Naive thymus-derived CD8-positive, alpha-beta T cell (primary cell): ENCODE measurements around the gene OR2M5. TPM values are rescaled to one million over a fixed set of nuclear protein-coding genes. Genes with fewer than 3 reads are reported as not detected.

Experiments used
- ATAC-seq, 2 donors: fragments of 150-1000 bp; cut with Tn5 transposase in 1 of 2; sonication (Bioruptor Pico), chemical (Tn5 transposase) in 1 of 2; 1 replicate in 1 of 2; 2 replicates in 1 of 2; pipeline ENCODE4 v1.10.0; 2021; ENCODE audit warnings: mild to moderate bottlenecking in 2 of 2, moderate library complexity in 2 of 2
- POLR2A ChIA-PET: fragments of 350-600 bp; sonication (Branson Sonifier 250); formaldehyde crosslinking; loops from one replicate; lab custom pipeline; 2021; ENCODE audit warnings: antibody characterized with exemption; lab: Charles Lee
- DNase-seq, 10 donors: peaks; one replicate each; pipeline versions ENCODE4 v3.0.0 to v3.0.0-alpha.2; 2020 to 2022
- H3K27ac Mint-ChIP-seq, 10 donors: one replicate each; pipeline ENCODE4 v1.8.0; 2020 to 2022; ENCODE audit warnings: mild to moderate bottlenecking in 10 of 10, mixed read lengths in 10 of 10, moderate library complexity in 4 of 10, inconsistent platforms in 1 of 10
- H3K27me3 Mint-ChIP-seq, 5 donors: one replicate each; pipeline ENCODE4 v1.8.0; 2021 to 2022; ENCODE audit warnings: mixed read lengths in 5 of 5
- H3K36me3 Mint-ChIP-seq, 3 donors: one replicate each; pipeline ENCODE4 v1.8.0; 2020 to 2022; ENCODE audit warnings: mixed read lengths in 3 of 3, mild to moderate bottlenecking in 2 of 3, inconsistent platforms in 1 of 3
- H3K4me1 Mint-ChIP-seq, 4 donors: one replicate each; pipeline ENCODE4 v1.8.0; 2021 to 2022; ENCODE audit warnings: mixed read lengths in 4 of 4
- H3K4me3 Mint-ChIP-seq, 10 donors: one replicate each; pipeline ENCODE4 v1.8.0; 2020 to 2022; ENCODE audit warnings: mild to moderate bottlenecking in 10 of 10, mixed read lengths in 10 of 10, moderate library complexity in 6 of 10, inconsistent platforms in 1 of 10
- H3K9me3 Mint-ChIP-seq, 9 donors: one replicate each; pipeline ENCODE4 v1.8.0; 2020 to 2022; ENCODE audit warnings: mixed read lengths in 9 of 9, mild to moderate bottlenecking in 3 of 9, inconsistent platforms in 1 of 9, moderate library complexity in 1 of 9
- polyA plus RNA-seq, 3 donors: library from polyadenylated mRNA; unstranded; fragments of 300-500 nt; fragmentation: Illumina TruSeq; gene quantifications; one replicate each; pipeline ENCODE4 v1.2.3, GENCODE V29; 2021
- total RNA-seq, 8 experiments: library from RNA in 2 of 8; stranded (reverse) in 2 of 8; gene quantifications; one replicate each; pipeline ENCODE4 v1.2.3 and lab custom pipeline; 2021 to 2026

The OR2M5 gene
- total and polyA plus RNA-seq, 5 experiments from 2014 or later, result not detected

DNA sequence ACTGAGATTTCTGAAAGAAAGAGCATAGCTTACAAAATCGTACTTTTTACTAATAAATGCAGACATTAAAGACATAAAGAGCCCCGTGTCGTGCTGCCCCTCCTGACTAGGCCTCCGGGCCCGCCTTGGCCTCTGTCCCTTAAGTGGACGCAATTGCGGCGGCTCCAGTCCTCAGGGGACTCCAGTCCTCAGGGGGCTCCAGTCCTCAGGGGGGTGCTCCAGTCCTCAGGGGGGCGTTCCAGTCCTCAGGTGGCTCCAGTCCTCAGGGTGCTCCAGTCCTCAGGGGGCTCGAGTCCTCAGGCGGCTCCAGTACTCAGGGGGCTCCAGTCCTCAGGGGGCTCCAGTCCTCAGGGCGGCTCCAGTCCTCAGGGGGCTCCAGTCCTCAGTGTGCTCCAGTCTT lies 19.1 kb downstream of the OR2M5 start:
- H3K9me3 Mint-ChIP-seq, result peaks cover 0 to 8% (median 3%) of the 10 kb centered on the region in 9 donors
- DNase-seq (peak in 1 of 10 donors; percentile 32), ATAC-seq (no peak)
- peaks cover 0 to 3% (median 0%) of the 10 kb centered on the region in 5 donors for H3K27me3 Mint-ChIP-seq
- no peaks in the 10 kb centered on the region for H3K4me1 Mint-ChIP-seq
- POLR2A ChIA-PET, result no interaction called here
- no peak overlapping the region for H3K4me3 Mint-ChIP-seq
- H3K36me3 Mint-ChIP-seq, result no peaks in the 10 kb centered on the region
- no peak overlapping the region for H3K27ac Mint-ChIP-seq

DNA sequence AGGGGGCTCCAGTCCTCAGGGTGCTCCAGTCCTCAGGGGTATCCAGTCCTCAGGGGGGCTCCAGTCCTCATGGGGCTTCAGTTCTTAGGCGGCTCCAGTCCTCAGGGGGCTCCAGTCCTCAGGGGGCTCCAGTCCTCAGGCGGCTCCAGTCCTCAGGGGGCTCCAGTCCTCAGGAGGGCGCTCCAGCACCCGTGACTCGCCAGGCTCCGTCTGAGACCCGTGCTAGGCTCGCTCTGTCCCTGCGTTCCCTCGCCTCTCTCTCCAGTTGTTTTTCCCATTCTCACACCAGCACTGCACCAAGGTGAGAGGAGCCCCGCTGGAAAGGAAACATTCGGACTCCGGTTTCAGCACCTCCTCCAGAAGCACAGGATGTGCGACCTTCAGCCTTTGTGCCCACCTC lies 20.2 kb downstream of the OR2M5 start:
- H3K27ac Mint-ChIP-seq, result no peak overlapping the region
- peak in 1 of 10 donors; percentile 27 for DNase-seq

GRCh38 chr1:248174521-248174920 lies 29.6 kb downstream of the OR2M5 start, which contains the start of gene OR2M2:
Gene OR2M2, plus strand, starts transcription at chr1:248174821. Its CDS starts 5,165 bp downstream, at chr1:248179986.
- no peak for ATAC-seq
- Mint-ChIP-seq H3K27me3 (no peaks in the 10 kb centered on the region), H3K4me3 (no peak within 1 kb of the TSS), H3K4me1 (no peaks in the 10 kb centered on the region), H3K9me3 (peaks cover 0 to 2% (median 0%) of the 10 kb centered on the region in 9 donors), H3K36me3 (peaks cover 0 to 3% (median 0%) of the 10 kb centered on the region in 3 donors), H3K27ac (no peak within 1 kb of the TSS)
- DNase-seq, result no peak
- POLR2A ChIA-PET, result no interaction called here

More for the DNA sequence above, 20.2 kb downstream of the OR2M5 start:
- ATAC-seq, result no peak
- Mint-ChIP-seq H3K36me3 (no peaks in the 10 kb centered on the region), H3K4me3 (no peak overlapping the region), H3K4me1 (no peaks in the 10 kb centered on the region), H3K9me3 (peaks cover 0 to 8% (median 3%) of the 10 kb centered on the region in 9 donors), H3K27me3 (no peaks in the 10 kb centered on the region)
- POLR2A ChIA-PET, result no interaction called here

GRCh38 chr1:248183996-248184395 lies 39.0 kb downstream of the OR2M5 start:
- no peak overlapping the region for H3K4me3 Mint-ChIP-seq
- ATAC-seq (no peak), DNase-seq (no peak)
- POLR2A ChIA-PET, result no interaction called here
- peaks cover 2 to 39% (median 10%) of the 10 kb centered on the region in 9 donors for H3K9me3 Mint-ChIP-seq
- H3K27me3 Mint-ChIP-seq, result peaks cover 0 to 25% (median 11%) of the 10 kb centered on the region in 5 donors
- H3K36me3 Mint-ChIP-seq, result peaks cover 0 to 4% (median 0%) of the 10 kb centered on the region in 3 donors
- no peaks in the 10 kb centered on the region for H3K4me1 Mint-ChIP-seq
- no peak overlapping the region for H3K27ac Mint-ChIP-seq

- no peak for DNase-seq
- Mint-ChIP-seq H3K4me1 (no peaks in the 10 kb centered on the region), H3K36me3 (no peaks in the 10 kb centered on the region), H3K27me3 (peaks cover 0 to 21% (median 11%) of the 10 kb centered on the region in 5 donors), H3K9me3 (peaks cover 2 to 46% (median 10%) of the 10 kb centered on the region in 9 donors), H3K27ac (no peak overlapping the region), H3K4me3 (no peak overlapping the region)
- POLR2A ChIA-PET, result no interaction called here
- ATAC-seq, result no peak
These were observed 42.4 kb downstream of the OR2M5 start for GRCh38 chr1:248187363-248187762.

- ATAC-seq (no peak), DNase-seq (no peak)
- Mint-ChIP-seq H3K36me3 (no peaks in the 10 kb centered on the region), H3K27me3 (peaks cover 0 to 20% (median 11%) of the 10 kb centered on the region in 5 donors), H3K4me3 (no peak overlapping the region), H3K27ac (no peak overlapping the region), H3K4me1 (no peaks in the 10 kb centered on the region), H3K9me3 (peaks cover 2 to 30% (median 12%) of the 10 kb centered on the region in 9 donors)
- POLR2A ChIA-PET, result no interaction called here
These were observed 44.1 kb downstream of the OR2M5 start for GRCh38 chr1:248189026-248189425.

DNA sequence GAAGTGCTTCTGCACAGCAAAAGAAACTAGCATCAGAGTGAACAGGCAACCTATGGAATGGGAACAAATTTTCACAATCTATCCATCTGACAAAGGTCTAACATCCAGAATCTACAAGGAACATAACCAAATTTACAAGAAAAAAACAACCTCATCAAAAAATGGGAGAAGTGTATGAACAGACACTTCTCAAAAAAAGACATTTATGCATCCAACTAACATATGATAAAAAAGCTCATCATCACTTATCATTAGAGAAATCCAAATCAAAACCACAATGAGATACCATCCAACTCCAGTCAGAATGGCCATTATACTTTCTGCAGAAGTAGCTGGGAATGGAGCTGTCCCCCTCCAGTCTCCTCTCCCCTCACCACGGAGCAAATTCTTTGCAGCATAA lies 49.2 kb downstream of the OR2M5 start:
- Mint-ChIP-seq H3K4me1 (no peaks in the 10 kb centered on the region), H3K27me3 (peaks cover 0 to 4% (median 0%) of the 10 kb centered on the region in 5 donors), H3K4me3 (no peak overlapping the region), H3K9me3 (peaks cover 0 to 40% (median 16%) of the 10 kb centered on the region in 9 donors), H3K27ac (no peak overlapping the region), H3K36me3 (no peaks in the 10 kb centered on the region)
- POLR2A ChIA-PET, result no interaction called here
- ATAC-seq (no peak), DNase-seq (no peak)

Other genes with a start within 250 kb of the OR2M5 start
- not detected for gene OR2W3, start 249.6 kb upstream of the OR2M5 start, total RNA-seq
- gene OR2W3, start 249.6 kb upstream of the OR2M5 start, polyA plus RNA-seq, result not detected
- not detected for gene OR2T8, start 224.9 kb upstream of the OR2M5 start, total RNA-seq
- not detected for gene OR2T8, start 224.9 kb upstream of the OR2M5 start, polyA plus RNA-seq
- gene OR2AJ1, start 220.3 kb upstream of the OR2M5 start, total RNA-seq, result not detected
- gene OR2AJ1, start 220.3 kb upstream of the OR2M5 start, polyA plus RNA-seq, result not detected
- gene OR2L8, start 196.3 kb upstream of the OR2M5 start, total RNA-seq, result under 1 TPM in 1 of 2 experiments, not detected in 1; 0.49 TPM
- under 1 TPM in 1 of 3 donors, not detected in 2; 0.43 TPM for gene OR2L8, start 196.3 kb upstream of the OR2M5 start, polyA plus RNA-seq
- not detected for gene OR2AK2, start 179.9 kb upstream of the OR2M5 start, total RNA-seq
- not detected for gene OR2AK2, start 179.9 kb upstream of the OR2M5 start, polyA plus RNA-seq
- under 1 TPM; 0.19 to 0.23 TPM for gene OR2L5, start 131.5 kb upstream of the OR2M5 start, total RNA-seq
- gene OR2L5, start 131.5 kb upstream of the OR2M5 start, polyA plus RNA-seq, result not detected
- under 1 TPM; 0.30 to 0.42 TPM for gene OR2L2, start 115.1 kb upstream of the OR2M5 start, total RNA-seq
- under 1 TPM in 1 of 3 donors, not detected in 2; 0.62 TPM for gene OR2L2, start 115.1 kb upstream of the OR2M5 start, polyA plus RNA-seq
- gene OR2L3, start 98.3 kb upstream of the OR2M5 start, total RNA-seq, result under 1 TPM in 1 of 2 experiments, not detected in 1; 0.27 TPM
- gene OR2L3, start 98.3 kb upstream of the OR2M5 start, polyA plus RNA-seq, result not detected
- gene OR2L13, start 50.0 kb upstream of the OR2M5 start, total RNA-seq, result not detected
- gene OR2L13, start 50.0 kb upstream of the OR2M5 start, polyA plus RNA-seq, result under 1 TPM in 1 of 3 donors, not detected in 2; 0.32 TPM
- not detected for gene OR2M2, start 29.7 kb downstream of the OR2M5 start, total RNA-seq
- gene OR2M2, start 29.7 kb downstream of the OR2M5 start, polyA plus RNA-seq, result not detected
- gene OR2M3, start 52.1 kb downstream of the OR2M5 start, total RNA-seq, result not detected
- not detected for gene OR2M3, start 52.1 kb downstream of the OR2M5 start, polyA plus RNA-seq
- not detected for gene OR2M4, start 86.3 kb downstream of the OR2M5 start, total RNA-seq
- not detected for gene OR2M4, start 86.3 kb downstream of the OR2M5 start, polyA plus RNA-seq
- gene OR2T33, start 132.8 kb downstream of the OR2M5 start, total RNA-seq, result not detected
- not detected for gene OR2T33, start 132.8 kb downstream of the OR2M5 start, polyA plus RNA-seq
- gene OR2T12, start 158.3 kb downstream of the OR2M5 start, total RNA-seq, result not detected
- gene OR2T12, start 158.3 kb downstream of the OR2M5 start, polyA plus RNA-seq, result not detected
- not detected for gene OR2M7, start 179.4 kb downstream of the OR2M5 start, total RNA-seq
- gene OR2M7, start 179.4 kb downstream of the OR2M5 start, polyA plus RNA-seq, result not detected
- not detected for gene OR14C36, start 203.6 kb downstream of the OR2M5 start, total RNA-seq
- gene OR14C36, start 203.6 kb downstream of the OR2M5 start, polyA plus RNA-seq, result not detected
- gene OR2T4, start 216.5 kb downstream of the OR2M5 start, total RNA-seq, result not detected
- gene OR2T4, start 216.5 kb downstream of the OR2M5 start, polyA plus RNA-seq, result not detected
- not detected for gene OR2T6, start 230.6 kb downstream of the OR2M5 start, total RNA-seq
- gene OR2T6, start 230.6 kb downstream of the OR2M5 start, polyA plus RNA-seq, result not detected